SK-N-SH (cell line): ENCODE results near the gene ETFA. TPM values are rescaled to one million over a fixed set of nuclear protein-coding genes. Genes with fewer than 3 reads are reported as not detected.
"Not testable (repeated sequence)": the region's sequence is repeated elsewhere in the genome, so short reads cannot be mapped to it uniquely, and the experiment has no call there.

Source experiments
- CTCF ChIA-PET: fragments of 300-600, 350-600 bp; formaldehyde crosslinking; extraction: SDS; loops from one replicate; lab custom pipeline; 2021; lab: Yijun Ruan, JAX
- POLR2A ChIA-PET: fragments of 350-600 bp; sonication (Branson Sonifier 250); formaldehyde crosslinking; extraction: SDS; loops from one replicate; lab custom pipeline; 2020; ENCODE audit warnings: antibody characterized with exemption, inconsistent platforms; lab: Yijun Ruan, JAX
- DNase-seq: peaks from one replicate; pipeline ENCODE4 v3.0.0; 2012
- H2AFZ ChIP-seq: fragments of 200-600 bp; sonication (generic); 2 replicates; pipeline ENCODE4 v1.8.1; 2016; ENCODE audit warnings: antibody characterized with exemption, mild to moderate bottlenecking, low read depth
- H3F3A ChIP-seq: fragments of 200-600 bp; sonication (generic); replicated peaks from 2 replicates; pipeline ENCODE3; 2016; ENCODE audit warnings: antibody characterized with exemption, mild to moderate bottlenecking; ENCODE audit not compliant: insufficient read depth
- H3K27ac ChIP-seq, 2 experiments: fragments of 200-500 bp in 1 of 2; fragments of 200-600 bp in 1 of 2; sonication (Bioruptor generic) in 1 of 2; sonication (generic), shearing (Covaris generic) in 1 of 2; 2 replicates each; pipeline versions ENCODE4 v1.5.1 to v1.6.1; 2014 to 2016; ENCODE audit warnings: low read depth in 2 of 2, inconsistent platforms in 1 of 2, low read length in 1 of 2, mild to moderate bottlenecking in 1 of 2, mixed read lengths in 1 of 2
- H3K27me3 ChIP-seq: fragments of 200-600 bp; sonication (generic), shearing (Covaris generic); 2 replicates; pipeline ENCODE4 v1.6.1; 2016; ENCODE audit warnings: mixed run types; ENCODE audit not compliant: insufficient read depth
- H3K36me3 ChIP-seq, 2 experiments: fragments of 200-500 bp in 1 of 2; fragments of 200-600 bp in 1 of 2; sonication (Bioruptor generic) in 1 of 2; sonication (generic) in 1 of 2; replicated peaks in 1 of 2; 2 replicates each; pipeline versions ENCODE3 to v1.5.1; 2014 to 2016; ENCODE audit warnings: low read length in 1 of 2, mild to moderate bottlenecking in 1 of 2; ENCODE audit not compliant: insufficient read depth in 2 of 2, control insufficient read depth in 1 of 2
- H3K4me1 ChIP-seq, 2 experiments: fragments of 200-500 bp in 1 of 2; fragments of 200-600 bp in 1 of 2; sonication (Bioruptor generic) in 1 of 2; sonication (generic), shearing (Covaris generic) in 1 of 2; 2 replicates each; pipeline versions ENCODE4 v1.5.1 to v1.6.1; 2014 to 2016; ENCODE audit warnings: low read depth in 1 of 2, low read length in 1 of 2, mixed run types in 1 of 2; ENCODE audit not compliant: insufficient read depth in 2 of 2, control insufficient read depth in 1 of 2
- H3K4me2 ChIP-seq: fragments of 200-600 bp; sonication (generic), shearing (Covaris generic); 2 replicates; pipeline ENCODE4 v1.6.1; 2017; ENCODE audit warnings: mixed run types
- H3K4me3 ChIP-seq, 2 experiments: fragments of 200-500 bp in 1 of 2; fragments of 200-600 bp in 1 of 2; sonication (Bioruptor generic) in 1 of 2; sonication (generic), shearing (Covaris generic) in 1 of 2; 2 replicates each; pipeline versions ENCODE4 v1.5.1 to v1.8.1; 2014 to 2016; ENCODE audit warnings: low read depth in 2 of 2, inconsistent platforms in 1 of 2, low read length in 1 of 2, mild to moderate bottlenecking in 1 of 2, mixed read lengths in 1 of 2, moderate library complexity in 1 of 2
- H3K79me2 ChIP-seq: fragments of 200-600 bp; sonication (generic); 2 replicates; pipeline ENCODE4 v1.8.1; 2017; ENCODE audit warnings: mild to moderate bottlenecking; ENCODE audit not compliant: insufficient read depth
- H3K9ac ChIP-seq: fragments of 200-600 bp; sonication (generic); 2 replicates; pipeline ENCODE4 v1.6.1; 2017; ENCODE audit warnings: mixed run types
- H3K9me2 ChIP-seq: fragments of 200-600 bp; sonication (generic); 2 replicates; pipeline ENCODE4 v1.6.1; 2017; ENCODE audit warnings: mixed run types
- H3K9me3 ChIP-seq: fragments of 200-600 bp; sonication (generic); 2 replicates; pipeline ENCODE4 v1.6.1; 2017; ENCODE audit warnings: mixed run types, mild to moderate bottlenecking, moderate library complexity
- H4K20me1 ChIP-seq: fragments of 200-600 bp; sonication (generic); 2 replicates; pipeline ENCODE4 v1.6.1; 2017; ENCODE audit warnings: mild to moderate bottlenecking, mixed run types; ENCODE audit not compliant: insufficient read depth
- CHD2 ChIP-seq: fragments of 150-350 bp; IDR thresholded peaks from 2 replicates; pipeline ENCODE4 v1.6.1; 2018; ENCODE audit warnings: low read length; ENCODE audit not compliant: partially characterized antibody
- ELF1 ChIP-seq: IDR thresholded peaks from 2 replicates; pipeline ENCODE4 v1.4.0; 2012
- FOSL2 ChIP-seq: IDR thresholded peaks from 2 replicates; pipeline ENCODE4 v1.4.0; 2012; ENCODE audit warnings: low read depth, mild to moderate bottlenecking, moderate library complexity, borderline replicate concordance
- GABPA ChIP-seq: IDR thresholded peaks from 2 replicates; pipeline ENCODE4 v1.4.0; 2012; ENCODE audit warnings: low read depth, mild to moderate bottlenecking
- JUND ChIP-seq: IDR thresholded peaks from 2 replicates; pipeline ENCODE4 v1.4.0; 2012
- NFIC ChIP-seq: IDR thresholded peaks from 2 replicates; pipeline ENCODE4 v1.4.0; 2012; ENCODE audit warnings: borderline replicate concordance
- RAD21 ChIP-seq: IDR thresholded peaks from 2 replicates; pipeline ENCODE4 v1.6.1; 2012; ENCODE audit warnings: mild to moderate bottlenecking, low read length
- RCOR1 ChIP-seq: fragments of 150-350 bp; IDR thresholded peaks from 2 replicates; pipeline ENCODE4 v1.6.1; 2017; ENCODE audit warnings: antibody characterized with exemption, low read length
- RXRA ChIP-seq: IDR thresholded peaks from 2 replicates; pipeline ENCODE4 v1.4.0; 2012; ENCODE audit warnings: low read depth, mild to moderate bottlenecking, borderline replicate concordance
- SIN3A ChIP-seq: IDR thresholded peaks from 2 replicates; pipeline ENCODE4 v1.6.1; 2012; ENCODE audit warnings: low read depth, mild to moderate bottlenecking, low read length, moderate library complexity, borderline replicate concordance
- TAF1 ChIP-seq: IDR thresholded peaks from 2 replicates; pipeline ENCODE4 v1.6.1; 2012; ENCODE audit warnings: low read depth, mild to moderate bottlenecking, low read length, moderate library complexity, borderline replicate concordance
- TCF12 ChIP-seq: IDR thresholded peaks from 2 replicates; pipeline ENCODE4 v1.4.0; 2012
- TEAD4 ChIP-seq: IDR thresholded peaks from 2 replicates; pipeline ENCODE4 v1.4.0; 2012; ENCODE audit warnings: mild to moderate bottlenecking, borderline replicate concordance; ENCODE audit not compliant: insufficient read depth
- YY1 ChIP-seq: IDR thresholded peaks from 2 replicates; pipeline ENCODE4 v1.4.0; 2012; ENCODE audit warnings: low read depth, mild to moderate bottlenecking
- WGBS: methylation state at CpG from one replicate; pipeline ENCODE4 v1.1.6; 2017; ENCODE audit warnings: low lambda C conversion rate; 5-methylcytosine and 5-hydroxymethylcytosine counted together
- polyA plus RNA-seq, 3 experiments: library from polyadenylated mRNA; depleted of rRNA; stranded (reverse); fragments of >200 nt; gene quantifications; 2 replicates each; pipeline ENCODE4 v1.2.3, GENCODE V29; 2012
- TF ChIP-seq, protein P1 (sequence below): fragments of 150-350 bp; IDR thresholded peaks from 2 replicates; pipeline ENCODE4 v1.6.1; 2016; ENCODE audit warnings: mild to moderate bottlenecking, low read depth, low read length
- TF ChIP-seq, protein P2 (sequence below): IDR thresholded peaks from 2 replicates; pipeline ENCODE4 v1.6.1; 2012; ENCODE audit warnings: mild to moderate bottlenecking, low read depth, low read length, moderate library complexity
- TF ChIP-seq, protein P3 (sequence below): IDR thresholded peaks from 2 replicates; pipeline ENCODE4 v1.4.0; 2012; ENCODE audit warnings: low read depth, borderline replicate concordance
- TF ChIP-seq, protein P4 (sequence below): IDR thresholded peaks from 2 replicates; pipeline ENCODE4; 2012
- TF ChIP-seq, protein P5 (sequence below): IDR thresholded peaks from 2 replicates; pipeline ENCODE4 v1.4.0; 2012; ENCODE audit warnings: low read depth

Gene ETFA
- polyA plus RNA-seq, 1 of the 3 experiments (the other 2 are of a cell fraction) = 122 TPM

DNA sequence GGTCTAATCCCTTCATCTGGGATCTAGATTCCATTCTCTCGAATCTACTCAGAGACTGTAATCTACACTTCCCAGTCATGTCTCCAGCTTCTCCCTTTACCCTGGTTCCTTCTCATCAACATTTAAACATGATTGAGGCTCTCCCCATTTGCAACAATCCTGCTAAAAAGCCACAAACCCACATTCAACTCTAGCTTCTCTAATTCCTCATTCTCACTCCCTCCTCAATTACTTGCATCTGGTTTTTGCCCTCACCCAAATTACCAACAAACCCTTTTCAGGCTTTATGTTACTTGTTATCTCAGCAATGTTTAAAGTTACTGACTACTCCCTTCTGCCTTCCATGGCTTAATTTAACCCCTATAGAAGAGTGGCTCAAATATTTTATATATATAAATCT, 11.5 kb downstream of the ETFA start:
- no peak overlapping the region for H3K4me2 ChIP-seq
- H4K20me1 ChIP-seq = peaks cover 66% of the 10 kb centered on the region
- ChIA-PET CTCF (interaction anchor here (0.6 to 0.9 kb wide), 2 partner anchors 10 to 632 kb away, joined by 3 read pairs; partner anchors contain the start of gene RCN2), POLR2A (no interaction called here)
- no peaks in the 10 kb centered on the region for H3K9me3 ChIP-seq
- no peak overlapping the region for H3K9ac ChIP-seq
- WGBS = 96% methylated on average over 1 of the region's 1 CpG
- H2AFZ ChIP-seq = no peak overlapping the region
- peaks cover 0 to 7% of the 10 kb centered on the region in 2 experiments for H3K36me3 ChIP-seq
- H3K4me3 ChIP-seq = no peak overlapping the region
- no peak overlapping the region for H3K27ac ChIP-seq
- TF ChIP-seq YY1 (no peak), ELF1 (no peak)
- TF ChIP-seq, protein P1, sequence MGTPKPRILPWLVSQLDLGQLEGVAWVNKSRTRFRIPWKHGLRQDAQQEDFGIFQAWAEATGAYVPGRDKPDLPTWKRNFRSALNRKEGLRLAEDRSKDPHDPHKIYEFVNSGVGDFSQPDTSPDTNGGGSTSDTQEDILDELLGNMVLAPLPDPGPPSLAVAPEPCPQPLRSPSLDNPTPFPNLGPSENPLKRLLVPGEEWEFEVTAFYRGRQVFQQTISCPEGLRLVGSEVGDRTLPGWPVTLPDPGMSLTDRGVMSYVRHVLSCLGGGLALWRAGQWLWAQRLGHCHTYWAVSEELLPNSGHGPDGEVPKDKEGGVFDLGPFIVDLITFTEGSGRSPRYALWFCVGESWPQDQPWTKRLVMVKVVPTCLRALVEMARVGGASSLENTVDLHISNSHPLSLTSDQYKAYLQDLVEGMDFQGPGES = no peak
- TF ChIP-seq, protein P2, sequence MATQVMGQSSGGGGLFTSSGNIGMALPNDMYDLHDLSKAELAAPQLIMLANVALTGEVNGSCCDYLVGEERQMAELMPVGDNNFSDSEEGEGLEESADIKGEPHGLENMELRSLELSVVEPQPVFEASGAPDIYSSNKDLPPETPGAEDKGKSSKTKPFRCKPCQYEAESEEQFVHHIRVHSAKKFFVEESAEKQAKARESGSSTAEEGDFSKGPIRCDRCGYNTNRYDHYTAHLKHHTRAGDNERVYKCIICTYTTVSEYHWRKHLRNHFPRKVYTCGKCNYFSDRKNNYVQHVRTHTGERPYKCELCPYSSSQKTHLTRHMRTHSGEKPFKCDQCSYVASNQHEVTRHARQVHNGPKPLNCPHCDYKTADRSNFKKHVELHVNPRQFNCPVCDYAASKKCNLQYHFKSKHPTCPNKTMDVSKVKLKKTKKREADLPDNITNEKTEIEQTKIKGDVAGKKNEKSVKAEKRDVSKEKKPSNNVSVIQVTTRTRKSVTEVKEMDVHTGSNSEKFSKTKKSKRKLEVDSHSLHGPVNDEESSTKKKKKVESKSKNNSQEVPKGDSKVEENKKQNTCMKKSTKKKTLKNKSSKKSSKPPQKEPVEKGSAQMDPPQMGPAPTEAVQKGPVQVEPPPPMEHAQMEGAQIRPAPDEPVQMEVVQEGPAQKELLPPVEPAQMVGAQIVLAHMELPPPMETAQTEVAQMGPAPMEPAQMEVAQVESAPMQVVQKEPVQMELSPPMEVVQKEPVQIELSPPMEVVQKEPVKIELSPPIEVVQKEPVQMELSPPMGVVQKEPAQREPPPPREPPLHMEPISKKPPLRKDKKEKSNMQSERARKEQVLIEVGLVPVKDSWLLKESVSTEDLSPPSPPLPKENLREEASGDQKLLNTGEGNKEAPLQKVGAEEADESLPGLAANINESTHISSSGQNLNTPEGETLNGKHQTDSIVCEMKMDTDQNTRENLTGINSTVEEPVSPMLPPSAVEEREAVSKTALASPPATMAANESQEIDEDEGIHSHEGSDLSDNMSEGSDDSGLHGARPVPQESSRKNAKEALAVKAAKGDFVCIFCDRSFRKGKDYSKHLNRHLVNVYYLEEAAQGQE = no peak
- DNase-seq = no peak
- no peaks in the 10 kb centered on the region for H3K27me3 ChIP-seq
- no peaks in the 10 kb centered on the region for H3K9me2 ChIP-seq
- no peaks in the 10 kb centered on the region for H3K4me1 ChIP-seq
- H3F3A ChIP-seq = peaks cover 7% of the 10 kb centered on the region
- H3K79me2 ChIP-seq = peaks cover 97% of the 10 kb centered on the region

DNA sequence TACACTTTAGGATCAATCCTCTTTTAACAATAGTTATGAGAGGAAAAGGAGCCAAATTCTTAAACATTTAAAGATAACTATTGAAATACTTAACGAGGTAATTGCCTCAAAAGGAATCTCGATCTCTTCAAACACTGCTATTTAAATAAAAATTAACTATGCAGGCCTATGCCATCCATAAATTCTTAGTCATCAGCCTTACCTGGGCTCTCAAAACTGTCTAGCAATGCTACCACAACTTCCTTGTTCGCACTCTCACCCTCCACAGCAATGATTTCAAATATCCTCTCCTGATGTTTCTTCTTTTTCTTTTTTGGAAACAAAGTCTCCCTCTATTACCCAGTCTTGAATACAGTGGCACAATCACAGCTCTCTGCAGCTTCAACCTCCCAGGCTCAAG, 12.3 kb downstream of the ETFA start:
- Histone ChIP-seq H2AFZ (no peak overlapping the region), H3K9me3 (no peaks in the 10 kb centered on the region)

DNA sequence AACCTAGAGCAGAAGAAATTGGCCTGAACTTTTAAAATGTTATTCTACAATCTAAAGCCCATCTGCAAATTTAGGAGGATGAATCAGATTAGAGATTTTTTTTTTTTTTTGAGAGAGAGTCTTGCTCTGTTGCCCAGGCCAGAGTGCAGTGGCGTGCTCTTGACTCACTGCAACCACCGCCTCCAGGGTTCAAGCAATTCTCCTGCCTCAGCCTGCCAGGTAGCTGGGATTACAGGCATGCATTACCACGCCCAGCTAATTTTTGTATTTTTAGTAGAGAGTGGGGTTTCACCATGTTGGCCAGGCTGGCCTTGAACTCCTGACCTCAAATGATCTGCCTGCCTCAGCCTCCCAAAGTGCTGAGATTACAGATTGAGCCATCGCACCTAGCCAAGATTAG, 13.3 kb downstream of the ETFA start:
- H3K9ac ChIP-seq, H3K4me2 ChIP-seq, H3K36me3 ChIP-seq, H2AFZ ChIP-seq, H3K27me3 ChIP-seq, H3K9me2 ChIP-seq, H3K27ac ChIP-seq, POLR2A ChIA-PET, H3K4me3 ChIP-seq, H3K4me1 ChIP-seq, H3K9me3 ChIP-seq, DNase-seq: not testable (repeated sequence)
- H3K79me2 ChIP-seq = peaks cover 95% of the 10 kb centered on the region
- peaks cover 15% of the 10 kb centered on the region for H3F3A ChIP-seq
- peaks cover 56% of the 10 kb centered on the region for H4K20me1 ChIP-seq
- 100% methylated on average over 4 of the region's 4 CpGs for WGBS
- CTCF ChIA-PET = interaction anchor here (1.0 kb wide), 2 partner anchors 107 to 498 kb away, joined by 3 to 4 read pairs; no protein-coding TSS in a partner anchor

More for the DNA sequence above, 12.3 kb downstream of the ETFA start:
- Histone ChIP-seq H3F3A (peaks cover 9% of the 10 kb centered on the region), H3K27me3 (no peaks in the 10 kb centered on the region), H3K9me2 (no peaks in the 10 kb centered on the region), H3K27ac (no peak overlapping the region), H3K4me2 (no peak overlapping the region), H3K4me3 (no peak overlapping the region), H3K4me1 (no peaks in the 10 kb centered on the region), H3K36me3 (peaks cover 0 to 7% of the 10 kb centered on the region in 2 experiments), H4K20me1 (peaks cover 66% of the 10 kb centered on the region), H3K79me2 (peaks cover 97% of the 10 kb centered on the region), H3K9ac (no peak overlapping the region)
- CTCF ChIA-PET = interaction anchor here (1.0 kb wide), 1 partner anchor 108 kb away, joined by 4 read pairs; no protein-coding TSS in a partner anchor
- no peak for TF ChIP-seq FOSL2
- TF ChIP-seq, protein P3, sequence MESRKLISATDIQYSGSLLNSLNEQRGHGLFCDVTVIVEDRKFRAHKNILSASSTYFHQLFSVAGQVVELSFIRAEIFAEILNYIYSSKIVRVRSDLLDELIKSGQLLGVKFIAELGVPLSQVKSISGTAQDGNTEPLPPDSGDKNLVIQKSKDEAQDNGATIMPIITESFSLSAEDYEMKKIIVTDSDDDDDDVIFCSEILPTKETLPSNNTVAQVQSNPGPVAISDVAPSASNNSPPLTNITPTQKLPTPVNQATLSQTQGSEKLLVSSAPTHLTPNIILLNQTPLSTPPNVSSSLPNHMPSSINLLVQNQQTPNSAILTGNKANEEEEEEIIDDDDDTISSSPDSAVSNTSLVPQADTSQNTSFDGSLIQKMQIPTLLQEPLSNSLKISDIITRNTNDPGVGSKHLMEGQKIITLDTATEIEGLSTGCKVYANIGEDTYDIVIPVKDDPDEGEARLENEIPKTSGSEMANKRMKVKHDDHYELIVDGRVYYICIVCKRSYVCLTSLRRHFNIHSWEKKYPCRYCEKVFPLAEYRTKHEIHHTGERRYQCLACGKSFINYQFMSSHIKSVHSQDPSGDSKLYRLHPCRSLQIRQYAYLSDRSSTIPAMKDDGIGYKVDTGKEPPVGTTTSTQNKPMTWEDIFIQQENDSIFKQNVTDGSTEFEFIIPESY = no peak
- no peak for TF ChIP-seq TCF12
- TF ChIP-seq RAD21 = no peak
- no peak for TF ChIP-seq RXRA
- TF ChIP-seq, protein P4, sequence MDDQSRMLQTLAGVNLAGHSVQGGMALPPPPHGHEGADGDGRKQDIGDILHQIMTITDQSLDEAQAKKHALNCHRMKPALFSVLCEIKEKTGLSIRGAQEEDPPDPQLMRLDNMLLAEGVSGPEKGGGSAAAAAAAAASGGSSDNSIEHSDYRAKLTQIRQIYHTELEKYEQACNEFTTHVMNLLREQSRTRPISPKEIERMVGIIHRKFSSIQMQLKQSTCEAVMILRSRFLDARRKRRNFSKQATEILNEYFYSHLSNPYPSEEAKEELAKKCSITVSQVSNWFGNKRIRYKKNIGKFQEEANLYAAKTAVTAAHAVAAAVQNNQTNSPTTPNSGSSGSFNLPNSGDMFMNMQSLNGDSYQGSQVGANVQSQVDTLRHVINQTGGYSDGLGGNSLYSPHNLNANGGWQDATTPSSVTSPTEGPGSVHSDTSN = no peak
- no peak for TF ChIP-seq JUND
- no peak for TF ChIP-seq NFIC
- no peak for TF ChIP-seq RCOR1
- TF ChIP-seq CHD2 = no peak
- TF ChIP-seq SIN3A = no peak
- no peak for TF ChIP-seq GABPA
- no peak for TF ChIP-seq YY1
- TF ChIP-seq TEAD4 = no peak
- TF ChIP-seq, protein P5, sequence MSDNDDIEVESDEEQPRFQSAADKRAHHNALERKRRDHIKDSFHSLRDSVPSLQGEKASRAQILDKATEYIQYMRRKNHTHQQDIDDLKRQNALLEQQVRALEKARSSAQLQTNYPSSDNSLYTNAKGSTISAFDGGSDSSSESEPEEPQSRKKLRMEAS = no peak
- TF ChIP-seq TAF1 = no peak
- no peak for DNase-seq
- WGBS = 89% methylated on average over 3 of the region's 3 CpGs
- POLR2A ChIA-PET = no interaction called here
